Skeletal muscle satellite cell (primary cell): ENCODE measurements around the gene ANKS3.
A peak's percentile ranks its signal among the peaks of the same experiment; 100 is the strongest.

ENCODE experiments used
- H3K27me3 ChIP-seq: 2 replicates; pipeline ENCODE4 v1.7.0; 2013; ENCODE audit warnings: low read length; ENCODE audit not compliant: control insufficient read depth, insufficient read depth
- H3K36me3 ChIP-seq: 2 replicates; pipeline ENCODE4 v1.7.0; 2013; ENCODE audit warnings: mild to moderate bottlenecking, control low read depth, low read length; ENCODE audit not compliant: insufficient read depth
- H3K4me1 ChIP-seq: 2 replicates; pipeline ENCODE4 v1.7.0; 2013; ENCODE audit warnings: low read length; ENCODE audit not compliant: control insufficient read depth, insufficient read depth
- H3K4me2 ChIP-seq: 2 replicates; pipeline ENCODE4 v1.7.0; 2013; ENCODE audit warnings: mild to moderate bottlenecking, low read length
- H3K4me3 ChIP-seq: 2 replicates; pipeline ENCODE4 v1.7.0; 2013; ENCODE audit warnings: low read length
- H3K9ac ChIP-seq: 2 replicates; pipeline ENCODE4 v1.7.0; 2013; ENCODE audit warnings: mild to moderate bottlenecking, low read depth, low read length, moderate library complexity
- H3K9me3 ChIP-seq: replicated peaks from 2 replicates; pipeline ENCODE4 v1.7.0; 2013; ENCODE audit warnings: mild to moderate bottlenecking, control low read depth, low read length

Gene ANKS3

DNA sequence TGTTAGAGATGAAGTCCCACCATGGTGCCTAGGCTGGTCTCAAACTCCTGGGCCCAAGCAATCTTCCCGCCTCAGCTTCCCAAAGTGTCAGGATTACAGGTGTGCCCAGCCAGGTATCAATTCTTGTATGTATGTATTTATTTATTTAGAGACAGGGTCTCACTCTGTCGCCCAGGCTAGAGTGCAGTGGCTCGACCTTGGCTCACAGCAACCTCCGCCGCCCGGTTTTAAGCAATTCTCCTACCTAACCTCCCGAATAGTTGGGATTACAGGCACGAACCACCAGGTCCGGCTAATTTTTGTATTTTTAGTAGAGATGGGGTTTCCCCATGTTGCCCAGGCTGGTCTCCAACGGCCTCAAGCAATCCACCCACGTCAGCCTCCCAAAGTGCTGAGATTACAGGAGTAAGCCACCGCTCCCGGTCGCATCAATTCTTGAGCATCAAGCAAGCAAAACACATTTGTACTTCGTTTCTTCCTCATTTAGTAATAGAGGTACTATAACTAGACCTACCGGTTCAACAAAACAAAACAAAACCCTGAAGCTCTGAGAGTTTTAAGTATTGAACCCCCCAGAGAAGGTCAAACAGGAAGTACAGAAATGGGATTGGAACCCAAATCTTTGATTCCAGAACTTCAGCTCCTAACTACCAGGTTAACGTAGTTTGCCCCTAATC is 33.9 kb upstream of the ANKS3 start:
- H3K4me2 ChIP-seq = peak overlapping the region; percentile 97
- peaks cover 18% of the 10 kb centered on the region for H3K4me1 ChIP-seq
- H3K4me3 ChIP-seq = peak overlapping the region; percentile 76
- no peaks in the 10 kb centered on the region for H3K27me3 ChIP-seq
- H3K9ac ChIP-seq = peak overlapping the region; percentile 79
- H3K9me3 ChIP-seq = no peaks in the 10 kb centered on the region
- peaks cover 19% of the 10 kb centered on the region for H3K36me3 ChIP-seq

DNA sequence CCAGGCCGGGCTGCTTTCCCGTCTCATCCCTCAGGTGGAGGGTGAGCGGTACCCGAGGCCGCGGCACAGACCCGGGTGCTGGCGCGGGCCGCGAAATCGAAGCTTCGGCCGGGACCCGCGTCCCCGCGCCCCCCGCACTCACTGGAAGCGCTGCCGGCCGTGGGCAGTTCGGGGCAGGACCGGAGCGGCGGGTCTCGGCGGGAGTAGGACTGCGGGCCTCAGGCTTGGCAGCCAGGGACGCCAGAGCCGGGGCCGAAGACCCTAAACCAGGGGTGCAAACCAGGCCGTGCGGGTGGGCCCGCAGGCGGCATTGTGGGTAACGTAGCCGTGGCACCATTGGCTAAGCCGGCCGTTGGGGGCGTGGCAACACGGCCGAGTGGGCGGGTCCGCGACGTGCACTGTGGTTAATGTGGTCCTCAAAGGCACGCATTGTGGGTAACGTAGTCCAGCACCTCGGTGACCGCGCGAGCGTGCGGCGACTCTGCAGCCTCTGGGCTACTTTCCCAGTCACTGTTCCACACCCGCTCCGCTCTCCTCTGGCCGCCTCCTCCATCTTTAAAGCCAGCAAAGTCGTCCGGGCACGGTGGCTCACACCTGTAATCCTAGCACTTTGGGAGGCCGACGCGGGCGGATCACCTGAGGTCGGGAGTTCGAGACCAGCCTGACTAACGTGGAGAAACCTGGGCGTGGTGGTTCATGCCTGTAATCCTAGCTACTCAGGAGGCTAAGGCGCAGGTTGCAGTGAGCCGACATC is 33.0 kb upstream of the ANKS3 start, which contains the start of gene ZNF500:
Gene ZNF500 (minus strand): TSS at position 288 of the 754 bp plus-strand sequence. CDS start 1,184 bp downstream, outside the sequence.
- Histone ChIP-seq H3K4me1 (peaks cover 18% of the 10 kb centered on the region), H3K9me3 (no peaks in the 10 kb centered on the region), H3K4me2 (peak within 1 kb of the TSS; percentile 97), H3K4me3 (peak within 1 kb of the TSS; percentile 97), H3K9ac (peak within 1 kb of the TSS; percentile 98), H3K27me3 (no peaks in the 10 kb centered on the region), H3K36me3 (peaks cover 26% of the 10 kb centered on the region)

DNA sequence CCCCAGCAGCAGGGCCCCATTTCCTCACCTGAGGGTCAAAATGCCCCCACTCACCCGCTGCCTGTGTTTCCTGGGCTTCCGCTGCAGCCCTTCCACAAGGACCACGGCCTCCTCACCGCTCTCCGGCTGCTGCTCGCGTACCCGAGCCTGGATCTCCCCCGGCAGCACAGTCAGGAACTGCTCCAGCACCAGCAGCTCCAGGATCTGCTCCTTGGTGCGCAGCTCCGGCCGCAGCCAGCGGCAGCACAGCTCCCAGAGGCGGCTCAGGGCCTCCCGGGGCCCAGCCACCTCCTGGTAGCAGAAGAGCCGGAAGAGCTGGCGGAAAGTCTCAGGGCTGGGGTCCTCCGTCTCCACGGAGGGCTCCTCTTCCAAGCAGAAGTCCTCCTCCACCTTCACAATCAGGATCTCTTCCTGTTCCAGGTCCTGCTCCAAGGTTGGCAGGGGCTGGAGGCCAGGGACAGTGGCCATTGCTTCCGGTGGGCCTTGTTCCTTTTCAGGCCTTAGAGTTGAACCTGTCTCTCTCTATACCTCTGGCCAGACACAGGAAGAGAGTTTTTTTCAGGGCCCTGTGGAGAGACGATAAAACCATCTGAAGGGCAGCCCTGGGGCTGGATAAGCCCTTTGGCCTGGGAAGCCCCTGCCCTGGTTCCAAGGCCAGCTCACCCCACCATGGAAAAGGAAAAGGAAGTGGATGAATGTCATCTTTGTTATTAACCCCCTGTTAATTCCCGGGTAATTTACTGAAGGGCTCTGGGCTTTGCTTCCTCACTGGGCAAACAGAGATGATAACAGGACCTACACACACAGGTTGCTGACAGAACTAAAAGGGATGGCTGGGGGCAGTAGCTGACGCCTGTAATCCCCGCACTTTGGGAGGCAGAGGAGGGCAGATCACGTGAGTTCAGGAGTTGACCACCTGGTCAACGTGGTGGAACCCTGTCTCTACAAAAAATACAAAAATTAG is 31.7 kb upstream of the ANKS3 start:
- Histone ChIP-seq H3K4me1 (peaks cover 18% of the 10 kb centered on the region), H3K27me3 (no peaks in the 10 kb centered on the region), H3K9me3 (no peaks in the 10 kb centered on the region), H3K9ac (peak overlapping the region; percentile 98), H3K4me2 (peak overlapping the region; percentile 88), H3K4me3 (peak overlapping the region; percentile 97), H3K36me3 (peaks cover 32% of the 10 kb centered on the region)

DNA sequence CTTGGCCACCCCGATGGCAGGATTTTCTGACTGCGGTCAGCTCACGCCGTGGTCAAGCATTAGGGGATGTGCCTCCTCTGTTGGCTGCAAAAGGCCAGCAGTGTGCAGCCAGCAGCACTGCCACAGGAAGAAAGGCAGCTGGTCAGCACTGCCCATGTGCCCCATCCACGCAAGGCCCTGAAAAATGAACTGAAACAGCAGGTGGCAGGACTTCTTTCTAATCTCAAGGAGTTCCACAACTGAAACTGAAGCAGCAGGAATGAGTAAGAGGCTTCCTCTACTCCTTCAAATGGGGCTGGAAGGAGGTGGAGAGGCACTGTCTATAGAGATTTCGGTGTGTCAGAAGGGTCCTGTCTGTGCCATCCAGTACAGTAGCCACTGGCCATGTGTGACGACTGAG is 29.7 kb upstream of the ANKS3 start:
- Histone ChIP-seq H3K36me3 (peaks cover 48% of the 10 kb centered on the region), H3K4me3 (no peak overlapping the region), H3K4me1 (peaks cover 15% of the 10 kb centered on the region), H3K9me3 (no peaks in the 10 kb centered on the region), H3K9ac (no peak overlapping the region), H3K27me3 (no peaks in the 10 kb centered on the region), H3K4me2 (no peak overlapping the region)

DNA sequence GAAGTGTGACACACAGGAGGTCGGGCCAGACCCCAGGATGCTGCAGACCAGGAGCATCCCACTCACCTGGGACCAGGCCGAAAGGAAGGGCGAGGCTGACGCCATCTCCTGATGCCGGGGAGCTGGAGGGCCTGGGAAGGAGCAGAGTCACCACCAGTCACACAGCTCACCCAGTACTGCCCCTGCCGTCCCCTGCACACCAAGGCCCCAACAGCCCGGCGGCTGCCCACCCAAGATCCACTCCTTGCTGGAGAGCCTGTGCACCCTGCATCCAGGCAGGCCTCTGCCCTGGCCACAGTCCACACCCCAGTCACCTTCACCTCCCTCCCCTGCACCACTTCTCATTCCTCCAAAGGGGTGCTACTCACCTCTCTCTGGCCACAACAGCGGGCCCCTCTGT is 28.1 kb upstream of the ANKS3 start:
- Histone ChIP-seq H3K9ac (no peak overlapping the region), H3K9me3 (no peaks in the 10 kb centered on the region), H3K36me3 (peaks cover 55% of the 10 kb centered on the region), H3K4me1 (peaks cover 10% of the 10 kb centered on the region), H3K4me3 (no peak overlapping the region), H3K4me2 (no peak overlapping the region), H3K27me3 (no peaks in the 10 kb centered on the region)

DNA sequence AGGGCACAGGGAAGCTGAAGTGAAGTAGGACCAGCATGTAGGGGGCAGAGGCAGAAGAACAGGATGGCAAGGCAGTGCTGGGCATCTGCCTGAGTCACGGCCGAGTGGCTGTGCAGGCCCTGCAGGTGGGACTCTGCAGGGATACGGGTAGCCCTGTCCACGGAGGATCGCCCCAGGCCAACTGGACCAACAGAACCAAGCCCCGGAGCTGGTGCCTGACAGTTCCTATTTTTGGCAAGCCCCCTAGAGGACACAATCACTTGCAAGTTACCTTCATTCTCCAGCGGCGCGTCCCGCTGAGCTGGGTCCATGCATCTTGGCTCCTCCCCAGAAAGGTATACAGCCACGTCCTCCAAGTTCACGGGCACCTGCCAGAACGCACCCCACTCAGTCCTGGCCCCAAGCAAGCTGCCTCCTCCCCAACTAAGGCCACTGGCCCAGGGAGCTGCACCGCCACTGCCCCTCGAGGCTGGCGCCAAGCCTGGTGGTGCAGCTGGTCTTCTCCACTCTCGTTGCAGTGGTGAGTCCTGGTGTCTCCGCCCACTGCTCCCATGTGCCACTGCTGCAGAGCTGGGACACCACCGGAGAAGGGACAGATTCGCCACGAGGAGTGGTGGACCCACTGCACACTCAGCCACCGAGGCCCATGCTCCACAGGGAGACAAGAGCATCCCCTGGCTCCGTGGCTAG is 26.3 kb upstream of the ANKS3 start:
- H3K27me3 ChIP-seq = no peaks in the 10 kb centered on the region
- H3K9me3 ChIP-seq = no peaks in the 10 kb centered on the region
- H3K9ac ChIP-seq = no peak overlapping the region
- H3K4me3 ChIP-seq = no peak overlapping the region
- peaks cover under 1% of the 10 kb centered on the region for H3K4me1 ChIP-seq
- H3K36me3 ChIP-seq = peaks cover 59% of the 10 kb centered on the region
- no peak overlapping the region for H3K4me2 ChIP-seq

- H3K4me2 ChIP-seq = no peak overlapping the region
- no peak overlapping the region for H3K9ac ChIP-seq
- H3K9me3 ChIP-seq = no peaks in the 10 kb centered on the region
- H3K4me1 ChIP-seq = no peaks in the 10 kb centered on the region
- no peaks in the 10 kb centered on the region for H3K27me3 ChIP-seq
- H3K4me3 ChIP-seq = no peak overlapping the region
- H3K36me3 ChIP-seq = peaks cover 59% of the 10 kb centered on the region
Measured at GRCh38 chr16:4755687-4756086, 21.6 kb upstream of the ANKS3 start.

DNA sequence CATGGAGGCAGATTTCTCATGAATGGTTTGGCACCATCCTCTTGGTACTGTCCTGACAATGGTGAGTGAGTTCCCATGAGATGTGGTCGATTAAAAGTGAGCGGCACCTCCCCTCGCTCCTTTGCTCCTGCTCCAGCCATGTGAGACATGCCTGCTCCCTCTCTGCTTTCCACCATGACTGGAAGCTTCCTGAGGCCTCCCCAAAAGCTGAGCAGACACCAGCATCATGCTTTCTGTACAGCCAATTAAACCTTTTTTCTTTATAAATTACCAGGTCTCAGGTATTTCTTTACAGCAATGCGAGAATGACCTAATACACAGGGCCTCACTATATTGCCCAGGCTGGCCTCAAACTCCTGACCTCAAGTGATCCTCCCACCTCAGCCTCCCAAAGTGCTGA is 20.8 kb upstream of the ANKS3 start:
- no peaks in the 10 kb centered on the region for H3K9me3 ChIP-seq
- peaks cover 53% of the 10 kb centered on the region for H3K36me3 ChIP-seq
- no peaks in the 10 kb centered on the region for H3K27me3 ChIP-seq
- H3K4me3 ChIP-seq = no peak overlapping the region
- no peak overlapping the region for H3K9ac ChIP-seq
- H3K4me1 ChIP-seq = no peaks in the 10 kb centered on the region
- H3K4me2 ChIP-seq = no peak overlapping the region

GRCh38 chr16:4753227-4753626 is 19.2 kb upstream of the ANKS3 start:
- H3K9me3 ChIP-seq = no peaks in the 10 kb centered on the region
- H3K4me3 ChIP-seq = no peak overlapping the region
- H3K27me3 ChIP-seq = no peaks in the 10 kb centered on the region
- H3K4me2 ChIP-seq = no peak overlapping the region
- H3K9ac ChIP-seq = no peak overlapping the region
- peaks cover 41% of the 10 kb centered on the region for H3K36me3 ChIP-seq
- H3K4me1 ChIP-seq = no peaks in the 10 kb centered on the region

DNA sequence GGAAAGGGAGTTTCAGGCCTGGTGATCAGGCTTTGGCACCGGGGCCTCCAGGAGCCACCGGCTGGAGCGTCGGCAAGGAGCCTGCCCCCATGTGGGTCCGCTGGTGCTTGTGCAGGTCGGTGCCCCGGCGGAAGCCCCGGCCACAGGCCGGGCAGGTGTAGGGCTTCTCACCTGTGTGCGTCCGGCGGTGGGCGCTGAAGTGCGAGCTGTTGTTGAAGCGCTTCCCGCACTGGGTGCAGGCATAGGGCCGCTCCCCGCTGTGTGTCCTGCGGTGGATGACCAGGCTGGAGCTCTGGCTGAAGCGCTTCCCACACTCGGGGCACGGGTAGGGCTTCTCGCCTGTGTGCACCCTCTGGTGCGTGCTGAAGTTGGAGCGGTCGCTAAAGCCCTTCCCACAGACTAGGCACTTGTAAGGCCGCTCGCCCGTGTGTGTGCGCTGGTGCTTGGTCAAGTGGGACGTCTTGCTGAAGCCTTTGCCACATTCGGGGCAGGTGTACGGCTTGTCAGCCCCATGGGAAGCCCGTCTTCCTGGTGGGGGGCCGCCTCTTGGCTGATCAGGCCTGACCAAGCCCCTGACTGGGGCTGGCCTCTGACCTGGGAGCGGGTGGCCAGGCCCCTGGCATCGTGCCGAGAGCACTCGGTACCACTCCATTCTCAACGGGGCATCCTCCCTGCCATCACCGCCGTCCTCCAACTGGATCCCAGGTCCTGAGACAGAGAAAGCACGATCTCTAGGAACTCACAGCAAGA is 18.5 kb upstream of the ANKS3 start:
- H3K9ac ChIP-seq = no peak overlapping the region

More for the DNA sequence above, 18.5 kb upstream of the ANKS3 start:
- Histone ChIP-seq H3K27me3 (no peaks in the 10 kb centered on the region), H3K4me3 (no peak overlapping the region), H3K9me3 (no peaks in the 10 kb centered on the region), H3K4me2 (no peak overlapping the region), H3K4me1 (no peaks in the 10 kb centered on the region), H3K36me3 (peaks cover 38% of the 10 kb centered on the region)
